ENCODE results near the gene VTA1.

GRCh38 chr6:142155895-142156757 is 9.1 kb downstream of the VTA1 start:
- TF ChIP-seq, protein P1, sequence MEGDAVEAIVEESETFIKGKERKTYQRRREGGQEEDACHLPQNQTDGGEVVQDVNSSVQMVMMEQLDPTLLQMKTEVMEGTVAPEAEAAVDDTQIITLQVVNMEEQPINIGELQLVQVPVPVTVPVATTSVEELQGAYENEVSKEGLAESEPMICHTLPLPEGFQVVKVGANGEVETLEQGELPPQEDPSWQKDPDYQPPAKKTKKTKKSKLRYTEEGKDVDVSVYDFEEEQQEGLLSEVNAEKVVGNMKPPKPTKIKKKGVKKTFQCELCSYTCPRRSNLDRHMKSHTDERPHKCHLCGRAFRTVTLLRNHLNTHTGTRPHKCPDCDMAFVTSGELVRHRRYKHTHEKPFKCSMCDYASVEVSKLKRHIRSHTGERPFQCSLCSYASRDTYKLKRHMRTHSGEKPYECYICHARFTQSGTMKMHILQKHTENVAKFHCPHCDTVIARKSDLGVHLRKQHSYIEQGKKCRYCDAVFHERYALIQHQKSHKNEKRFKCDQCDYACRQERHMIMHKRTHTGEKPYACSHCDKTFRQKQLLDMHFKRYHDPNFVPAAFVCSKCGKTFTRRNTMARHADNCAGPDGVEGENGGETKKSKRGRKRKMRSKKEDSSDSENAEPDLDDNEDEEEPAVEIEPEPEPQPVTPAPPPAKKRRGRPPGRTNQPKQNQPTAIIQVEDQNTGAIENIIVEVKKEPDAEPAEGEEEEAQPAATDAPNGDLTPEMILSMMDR (IDR thresholded peaks at IDR 0.05; ENCODE audit: borderline replicate concordance, extremely low read depth, low read length, poor library complexity, severe bottlenecking): peak; percentile 59
- TF ChIP-seq EZH2 (IDR thresholded peaks at IDR 0.05; ENCODE audit: borderline replicate concordance, low read depth, low read length, severe bottlenecking): no peak
